Activated T-cell treated with anti-CD3 and anti-CD28 coated beads for 4 hours (primary cell): ENCODE results near the gene ETV3.
"Not testable (repeated sequence)": the region's sequence is repeated elsewhere in the genome, so short reads cannot be mapped to it uniquely, and the experiment has no call there.

Source experiments
- DNase-seq: peaks from one replicate; pipeline ENCODE4 v3.0.0-alpha.2; 2020

ETV3 gene

DNA sequence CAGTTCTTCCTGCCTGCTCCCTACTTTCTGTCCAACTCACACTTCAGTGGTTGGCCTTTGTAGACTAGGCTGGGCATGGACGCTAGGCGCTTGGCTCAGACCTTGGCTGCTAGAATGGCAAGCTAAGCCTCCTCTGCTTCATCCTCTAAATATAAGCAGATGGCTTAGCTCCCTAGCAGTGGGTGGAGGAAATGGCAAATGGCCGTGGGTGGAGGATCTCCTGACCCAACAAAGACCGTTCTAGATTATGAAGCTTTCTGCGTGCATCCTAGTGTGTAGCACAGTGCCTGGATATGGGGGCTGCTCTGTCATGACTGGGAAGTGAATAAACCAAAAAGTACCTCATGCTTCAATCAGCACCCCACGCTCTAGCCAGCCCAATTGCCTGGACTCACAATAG is 28.2 kb downstream of the ETV3 start:
- no peak for DNase-seq

DNA sequence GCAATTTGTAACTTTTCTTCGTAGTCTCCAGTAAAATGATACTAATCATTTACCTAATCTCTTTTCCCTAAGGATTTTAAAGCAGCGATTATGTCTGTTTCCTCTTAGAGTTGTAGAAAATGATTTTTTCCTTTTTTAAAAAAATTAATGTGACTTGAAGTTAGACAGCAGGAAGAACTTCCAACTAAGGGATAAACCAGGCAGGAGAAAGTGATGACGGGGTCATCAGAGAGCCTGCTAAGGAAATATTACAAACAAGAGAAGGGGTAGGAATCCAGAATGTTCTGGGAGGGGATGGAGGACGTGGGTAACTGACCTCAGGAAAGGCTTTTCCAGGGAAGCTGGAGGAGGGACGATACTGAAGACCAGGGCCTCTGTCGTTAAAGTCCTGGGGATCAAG is 29.7 kb downstream of the ETV3 start:
- no peak for DNase-seq

DNA sequence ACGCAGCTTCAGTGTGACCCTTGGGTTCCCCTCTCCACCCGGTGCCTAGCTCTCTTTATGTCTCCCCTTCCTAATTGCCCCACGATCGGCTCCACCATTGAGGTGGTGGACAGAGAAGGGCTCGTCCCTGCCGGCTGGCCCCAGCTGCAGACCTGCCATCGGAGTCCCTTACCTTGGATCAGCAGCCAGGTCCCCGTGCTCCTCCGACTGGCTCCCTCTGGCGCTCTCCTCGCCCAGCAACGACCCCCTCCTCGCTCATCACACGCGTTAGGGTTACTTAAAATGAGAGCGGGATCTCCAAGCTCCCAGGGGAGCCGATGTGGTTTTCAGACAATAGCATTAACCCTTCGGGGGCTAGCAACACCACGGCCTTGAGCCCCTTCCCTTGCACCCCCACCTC is 30.5 kb downstream of the ETV3 start:
- no peak for DNase-seq

DNA sequence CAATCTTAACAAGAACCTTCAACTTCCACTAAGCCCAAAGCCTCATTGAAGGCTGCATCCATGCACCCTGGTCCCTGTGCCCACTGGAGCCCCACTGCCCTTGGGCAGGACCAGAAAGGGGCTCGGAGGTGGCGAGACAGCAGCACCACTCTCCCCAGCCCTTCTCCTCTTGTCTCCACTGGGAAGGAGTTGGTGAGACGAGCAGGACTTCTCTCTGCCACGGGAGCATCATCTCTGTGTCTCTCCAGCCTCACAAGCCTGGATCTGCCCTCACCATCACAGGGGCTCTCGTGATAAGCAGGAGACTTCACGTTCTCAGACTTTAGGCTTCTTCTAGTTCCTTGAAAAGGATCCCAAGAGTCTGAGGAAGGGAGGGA is 31.4 kb downstream of the ETV3 start:
- DNase-seq: no peak

DNA sequence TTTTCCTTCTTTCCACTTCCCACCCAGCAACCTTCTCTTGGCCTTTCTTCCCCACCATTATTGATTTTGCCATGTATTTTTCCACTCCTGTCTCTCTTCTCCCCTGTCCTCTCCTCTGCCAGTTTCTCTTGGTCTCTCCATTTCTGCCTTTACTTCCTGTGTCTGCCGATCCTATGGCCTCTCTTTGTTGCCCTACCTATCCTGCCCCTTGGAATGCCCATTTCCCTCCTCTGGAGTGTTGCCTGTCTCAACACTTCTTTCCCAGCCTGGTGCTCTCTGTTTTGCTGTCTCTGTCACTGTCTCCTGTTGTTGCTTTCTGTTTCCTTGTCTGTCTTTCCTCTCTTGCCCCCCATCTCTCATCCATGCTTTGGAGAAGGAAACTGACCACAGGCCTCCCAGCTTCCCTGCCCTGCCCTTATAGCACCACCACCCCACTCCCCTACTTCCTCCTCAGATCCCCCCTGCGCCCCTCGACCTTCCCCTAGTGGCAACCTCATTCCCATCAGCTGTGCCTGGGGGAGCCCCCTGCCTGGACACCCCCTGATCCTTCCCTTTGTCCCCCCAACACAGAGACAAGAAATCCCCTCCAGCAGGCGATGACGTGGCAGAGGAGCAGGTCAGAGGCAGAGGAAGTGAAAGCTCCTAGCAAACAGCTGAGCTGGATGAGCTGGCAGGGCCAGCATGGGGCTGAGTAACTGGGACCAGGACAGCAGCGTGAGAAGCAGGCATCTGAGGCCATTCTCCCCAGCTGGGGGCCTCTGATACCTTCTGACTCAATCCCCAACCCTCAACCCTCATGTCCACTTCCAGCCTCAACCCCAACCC is 32.0 kb downstream of the ETV3 start:
- DNase-seq: no peak

DNA sequence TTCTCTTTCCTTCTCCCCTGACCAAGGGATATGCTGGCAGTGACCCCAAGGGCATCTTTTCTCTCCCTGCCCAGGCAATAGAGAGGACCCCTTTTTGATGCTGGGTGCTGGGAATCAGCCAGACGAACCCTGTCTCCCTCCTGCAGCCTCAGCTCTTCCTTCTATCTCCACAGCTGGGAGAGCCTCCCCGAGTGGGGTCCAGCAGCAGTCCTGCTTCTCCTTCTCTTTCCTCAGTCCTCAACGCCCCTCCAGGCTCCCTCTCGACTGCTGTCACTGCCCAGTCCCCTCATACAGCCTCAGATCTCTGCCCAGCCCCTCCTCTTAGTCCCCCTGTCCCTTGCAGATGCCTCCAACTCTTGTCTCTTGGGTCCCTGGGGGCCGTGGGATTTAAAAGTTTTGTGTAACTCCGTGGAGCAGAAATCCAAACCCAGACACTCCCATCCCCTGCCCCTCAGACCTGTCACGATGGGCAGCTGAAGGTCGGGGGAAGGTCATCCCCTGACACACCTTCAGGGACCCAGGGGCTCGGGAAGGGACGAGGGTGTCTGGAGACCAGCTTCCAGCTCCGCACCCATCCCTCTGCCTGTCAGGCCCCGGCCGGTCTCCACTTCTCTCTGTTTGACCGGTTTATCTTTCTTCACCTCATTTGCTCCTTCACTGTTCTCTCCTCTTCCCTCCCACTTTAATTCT is 32.8 kb downstream of the ETV3 start:
- no peak for DNase-seq

DNA sequence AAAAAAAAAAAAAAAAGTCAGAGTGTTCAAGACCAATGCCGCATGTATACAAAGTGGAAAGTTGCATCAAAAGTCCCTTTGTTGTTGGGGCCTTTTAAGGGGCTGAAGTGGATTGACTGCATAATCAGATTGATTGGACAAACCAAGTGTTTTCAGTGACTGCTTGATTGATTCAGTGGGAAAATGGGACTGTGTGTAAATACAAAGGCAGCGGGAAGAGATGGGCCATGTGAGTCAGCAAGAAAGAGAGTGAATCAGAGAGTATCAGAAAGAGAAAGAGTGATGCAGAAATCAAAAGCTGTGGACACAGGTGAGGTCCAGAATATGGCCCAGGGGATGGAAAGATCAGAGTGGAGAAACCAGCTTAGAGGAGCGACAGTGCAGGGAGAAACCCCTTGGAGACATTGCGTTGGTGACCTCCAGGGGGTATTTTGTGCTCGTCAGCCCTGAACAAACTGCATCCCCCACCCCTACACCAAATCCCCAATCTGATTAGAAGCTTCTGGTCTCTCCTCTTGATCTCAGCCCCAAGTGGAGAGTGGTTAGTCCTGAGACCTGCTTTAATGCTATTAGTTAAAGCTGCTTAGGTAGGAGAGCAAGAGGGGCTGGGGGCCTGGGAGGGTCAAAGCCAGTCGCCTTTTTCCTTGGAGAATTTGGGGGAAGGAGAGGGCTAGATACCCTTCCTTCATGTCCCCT is 33.4 kb downstream of the ETV3 start:
- no peak for DNase-seq

DNA sequence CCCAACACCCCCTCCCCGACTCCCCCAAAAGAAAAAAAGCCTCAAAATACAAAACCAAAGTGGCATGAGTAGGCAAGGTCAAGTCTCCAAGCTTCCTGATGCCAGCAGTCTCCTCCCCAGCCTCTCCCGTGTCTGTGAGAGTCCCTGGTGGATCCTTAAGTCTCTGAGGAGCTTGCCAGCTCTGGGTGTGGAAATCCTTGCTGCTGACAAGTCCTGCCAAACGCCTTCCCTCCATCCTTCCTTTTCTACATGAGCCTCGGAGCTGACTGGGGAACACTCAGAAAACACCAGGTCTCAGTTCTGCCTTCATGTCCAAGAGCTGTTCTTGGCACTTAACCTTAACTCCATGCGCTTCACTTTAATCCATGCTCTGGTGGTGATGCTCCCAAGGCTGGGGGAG is 34.9 kb downstream of the ETV3 start:
- no peak for DNase-seq

DNA sequence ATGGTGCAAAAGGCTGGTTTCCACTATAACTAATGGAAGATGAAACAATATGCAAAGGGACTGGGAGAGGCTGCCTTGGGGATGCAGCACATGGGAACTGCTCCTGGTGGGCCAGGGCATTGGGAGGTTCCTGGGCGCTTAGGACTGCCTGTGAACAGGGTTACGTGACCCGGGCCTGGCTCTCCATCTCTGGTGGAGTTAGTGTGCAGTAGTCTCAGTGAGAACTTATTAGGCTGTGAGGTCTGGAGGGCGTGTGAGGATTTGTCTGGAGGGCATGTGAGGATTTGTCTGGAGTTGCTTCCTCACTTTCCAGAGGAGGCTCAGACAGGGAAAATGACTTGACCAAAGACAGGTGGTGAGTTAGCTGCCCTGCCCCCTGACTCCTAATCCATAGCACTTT is 37.0 kb downstream of the ETV3 start:
- DNase-seq: no peak

DNA sequence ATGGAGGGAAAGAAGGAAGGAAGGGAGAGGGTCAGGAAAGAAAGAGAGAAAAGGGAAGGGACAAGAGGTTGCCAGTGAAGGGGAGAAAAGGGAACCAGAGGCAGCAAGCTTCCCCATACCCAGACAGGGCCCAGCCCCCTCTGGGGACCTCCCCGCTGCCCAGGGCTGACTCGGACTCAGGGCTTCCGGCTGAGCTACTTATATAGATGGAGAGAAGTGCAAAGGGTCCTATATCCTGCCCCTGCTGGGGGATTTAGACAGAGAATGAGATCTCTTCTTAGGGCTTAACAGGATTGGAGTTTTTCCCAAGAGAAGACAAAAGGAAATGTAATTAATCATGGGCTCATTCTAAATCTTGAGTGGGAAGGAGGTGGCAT is 38.6 kb downstream of the ETV3 start, which contains the start of gene ETV3L:
Gene ETV3L (minus strand): TSS at position 176 of the 377 bp plus-strand sequence. CDS start 285 bp downstream, outside the sequence.
- DNase-seq: no peak

DNA sequence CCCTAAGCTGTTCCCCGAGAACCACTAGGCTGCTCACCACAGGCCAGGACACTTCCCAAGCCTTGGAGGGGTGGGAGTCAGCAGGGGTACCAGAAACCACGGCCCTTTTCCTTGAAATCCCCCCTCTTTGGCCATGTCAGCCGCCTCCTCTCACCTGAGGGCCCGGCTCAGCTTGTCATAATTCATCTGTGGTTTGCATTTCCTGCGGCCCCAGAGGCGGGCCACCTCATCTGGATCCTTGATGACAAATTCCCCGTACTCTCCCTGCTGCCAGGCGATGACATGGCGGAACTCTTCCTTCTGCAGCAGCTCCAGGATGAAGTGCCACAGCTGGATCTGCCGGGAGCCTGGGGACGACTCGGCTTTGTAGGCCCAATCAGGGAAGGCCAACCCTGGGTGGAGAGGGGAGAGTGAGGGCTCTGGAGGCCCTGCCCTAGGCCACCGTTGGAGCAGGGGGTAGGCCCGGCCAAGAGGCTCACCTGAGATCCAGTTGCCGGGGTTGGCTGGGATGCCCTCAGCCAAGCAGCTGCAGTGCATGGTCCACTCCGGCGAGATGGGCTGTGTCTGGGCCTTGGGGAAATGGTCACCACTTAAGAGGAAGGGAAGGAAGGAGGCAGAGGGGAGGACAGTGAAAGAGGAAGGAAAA is 39.1 kb downstream of the ETV3 start:
- not testable (repeated sequence) for DNase-seq

DNA sequence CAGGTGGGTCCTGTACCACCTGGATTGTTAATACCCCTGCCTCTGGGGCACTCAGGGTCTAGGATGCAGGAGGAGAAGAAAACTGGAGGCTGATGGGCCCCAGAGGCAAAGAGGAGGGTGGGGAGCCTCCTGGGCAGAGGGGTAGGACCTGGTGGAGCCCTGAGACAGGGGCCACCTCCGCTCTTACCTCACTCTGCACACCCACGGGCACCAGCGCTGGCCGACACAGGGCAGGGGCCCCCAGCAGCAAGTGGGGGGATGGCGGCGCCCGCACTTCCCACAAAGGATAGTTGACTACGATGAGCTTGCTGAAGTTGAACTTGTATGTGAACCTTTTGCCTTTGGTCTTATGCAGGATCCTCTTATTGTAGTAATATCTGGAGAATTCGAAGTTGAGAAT is 39.7 kb downstream of the ETV3 start:
- no peak for DNase-seq

DNA sequence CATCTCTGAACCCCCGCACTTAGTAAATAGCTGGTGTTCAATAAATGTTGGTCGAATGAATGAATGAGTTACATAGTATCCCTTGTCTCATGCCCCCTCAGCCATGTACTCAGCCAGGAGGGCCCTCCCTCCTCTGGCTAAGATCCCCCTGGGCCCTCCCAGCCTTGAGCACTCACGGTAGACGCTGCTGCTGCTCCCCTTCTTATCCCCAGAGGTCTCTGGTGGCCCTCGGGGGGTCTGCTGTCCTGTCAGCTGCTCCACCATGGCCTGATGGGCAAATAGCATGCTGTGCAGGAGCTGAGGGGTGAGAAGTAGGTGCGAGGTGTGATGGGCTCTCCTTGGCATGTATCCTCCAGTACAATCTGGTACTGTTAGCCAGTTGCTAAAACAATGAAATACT is 40.5 kb downstream of the ETV3 start:
- no peak for DNase-seq

DNA sequence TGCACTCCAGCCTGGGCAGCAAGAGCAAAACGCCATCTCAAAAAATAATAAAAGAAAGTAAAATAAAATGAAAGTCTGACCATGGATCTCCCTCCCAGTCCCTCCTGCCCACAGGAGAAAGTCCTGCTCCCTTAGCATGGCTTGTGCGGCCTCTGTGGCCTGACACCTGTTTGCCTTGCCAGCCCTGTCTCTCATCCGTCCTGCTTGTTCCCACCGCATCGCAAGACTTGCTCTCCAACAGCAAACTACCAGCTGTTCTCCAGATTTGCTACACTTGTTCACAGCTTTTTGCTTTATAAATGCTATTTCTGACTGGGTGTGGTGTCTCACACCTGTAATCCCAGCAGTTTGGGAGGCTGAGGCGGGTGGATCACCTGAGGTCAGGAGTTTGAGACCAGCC is 41.3 kb downstream of the ETV3 start:
- DNase-seq: no peak

DNA sequence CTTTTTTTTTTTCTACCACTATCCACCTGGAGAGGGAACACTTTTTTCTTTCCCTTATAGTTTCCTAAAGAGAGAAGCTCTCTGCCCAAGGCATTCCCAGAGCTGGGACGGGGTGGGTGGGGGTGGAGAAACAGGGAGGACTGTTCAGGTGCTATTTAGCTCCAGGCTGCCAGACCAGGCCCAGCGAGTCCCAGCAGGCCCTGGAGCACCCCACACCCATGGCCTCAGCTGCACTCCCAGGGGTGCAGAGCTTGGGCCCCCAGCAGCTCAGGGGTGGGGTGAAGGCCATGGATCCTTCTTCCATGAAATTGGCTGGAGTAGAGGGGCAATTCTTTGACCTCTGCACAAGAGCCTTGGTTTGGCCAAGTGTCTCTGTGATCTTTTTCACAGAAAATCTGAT is 42.6 kb downstream of the ETV3 start:
- DNase-seq: no peak

DNA sequence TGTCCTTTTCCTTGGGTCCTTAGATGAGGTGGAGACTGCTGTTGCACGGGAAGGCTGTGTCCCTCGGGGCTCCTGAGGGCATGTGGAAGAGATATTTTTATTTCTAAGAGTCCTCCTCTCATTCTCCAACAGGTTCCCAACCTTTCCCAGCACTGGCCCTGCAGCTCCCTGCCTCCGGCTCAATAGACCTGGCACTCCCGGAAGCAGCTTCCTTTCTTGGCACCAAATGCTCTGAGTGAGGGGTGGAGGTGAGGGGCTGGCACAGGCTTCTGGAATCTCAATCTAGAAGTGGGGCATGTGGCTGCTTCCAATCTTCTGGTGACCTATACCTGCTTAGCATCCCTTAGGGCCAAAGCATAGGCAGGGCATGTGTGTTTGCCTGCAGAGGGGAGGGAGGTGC is 43.1 kb downstream of the ETV3 start:
- DNase-seq: no peak

DNA sequence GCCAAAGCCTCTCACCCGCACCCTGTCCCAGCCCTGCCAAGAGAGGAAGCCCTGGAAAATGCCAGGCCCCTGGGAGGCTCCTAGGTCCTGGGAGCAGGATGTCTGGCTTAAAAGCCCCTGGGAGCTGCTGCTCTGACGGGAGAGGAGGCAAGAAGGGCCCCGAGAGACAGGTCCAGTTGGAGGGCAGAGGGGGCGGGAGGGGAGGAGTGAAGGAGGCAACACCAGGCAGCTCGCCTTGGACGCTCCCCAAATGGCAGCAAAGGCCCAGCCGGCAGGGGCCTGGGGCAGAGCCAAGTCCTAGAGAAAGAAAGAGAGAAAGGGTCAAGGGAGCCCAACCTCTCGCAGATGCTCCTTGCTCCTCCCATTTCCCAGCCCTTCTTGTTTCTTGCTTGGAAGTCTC is 45.4 kb downstream of the ETV3 start:
- DNase-seq: no peak

DNA sequence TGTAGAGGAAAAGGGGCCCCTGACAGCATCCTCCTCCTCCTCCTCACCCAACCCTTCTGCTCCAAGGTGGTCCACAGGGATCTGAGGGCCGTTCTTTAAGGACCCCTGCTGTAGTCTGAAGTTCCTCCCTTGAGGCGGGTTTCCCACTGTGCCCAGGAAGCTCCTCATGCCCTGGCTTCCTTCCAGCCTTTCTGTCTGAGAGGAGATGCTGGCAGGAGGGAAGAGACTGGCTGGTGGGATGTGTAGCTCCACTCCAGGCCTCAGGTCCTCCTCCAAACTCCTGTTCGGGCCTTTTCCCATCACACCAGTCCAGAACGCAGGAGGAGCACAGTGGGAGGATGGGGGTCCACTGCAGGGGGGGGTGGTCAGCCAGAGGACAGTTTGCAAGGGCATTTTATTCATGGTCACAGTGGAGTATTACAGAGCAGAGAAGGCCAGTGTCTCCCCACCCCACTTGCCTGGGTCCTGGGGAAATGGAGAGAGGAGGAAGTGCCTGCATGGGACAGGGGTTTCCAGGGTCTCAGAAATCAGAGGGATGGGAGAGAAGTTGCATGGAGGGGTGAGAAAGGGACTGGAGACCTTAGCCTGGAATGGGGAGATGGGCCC is 46.4 kb downstream of the ETV3 start:
- no peak for DNase-seq

DNA sequence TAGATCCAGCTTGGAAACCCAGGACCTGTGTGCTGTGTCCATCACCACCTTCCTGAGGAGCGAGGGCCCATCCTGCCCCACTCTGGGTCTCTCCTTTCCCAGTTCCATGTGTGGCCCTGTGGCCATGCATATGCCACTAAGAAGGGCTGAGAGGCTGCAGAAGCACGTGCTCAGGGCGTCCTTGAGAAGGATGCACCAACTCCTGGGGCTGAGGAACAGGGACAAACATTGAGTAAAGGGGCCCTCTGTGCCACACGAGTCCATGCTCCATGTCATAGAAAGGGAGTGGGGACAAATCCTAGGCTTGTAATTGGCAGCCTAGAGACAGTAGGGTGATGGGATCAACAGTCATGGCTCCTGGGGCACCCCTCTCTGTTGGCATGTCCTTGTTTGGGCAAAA is 47.0 kb downstream of the ETV3 start:
- DNase-seq: no peak

DNA sequence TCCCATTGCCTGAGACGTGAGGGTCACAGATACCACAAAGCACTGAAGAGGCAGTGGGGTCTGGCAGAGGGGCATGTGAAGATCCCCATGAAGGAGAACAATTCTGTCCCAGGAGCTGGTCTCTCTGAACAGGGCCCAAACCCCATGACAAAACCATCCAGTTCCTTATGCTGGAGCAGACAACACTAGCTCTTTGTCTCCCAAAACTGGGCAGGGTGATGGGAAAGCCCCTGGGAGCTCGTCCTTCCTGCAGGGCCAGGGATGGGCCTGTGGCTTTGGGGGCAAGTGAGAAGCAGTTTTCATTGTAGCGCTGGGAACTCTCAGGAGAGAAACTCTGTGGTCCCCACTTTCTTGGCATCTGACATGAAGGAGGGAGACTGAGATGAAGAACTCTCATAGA is 47.4 kb downstream of the ETV3 start:
- DNase-seq: no peak

DNA sequence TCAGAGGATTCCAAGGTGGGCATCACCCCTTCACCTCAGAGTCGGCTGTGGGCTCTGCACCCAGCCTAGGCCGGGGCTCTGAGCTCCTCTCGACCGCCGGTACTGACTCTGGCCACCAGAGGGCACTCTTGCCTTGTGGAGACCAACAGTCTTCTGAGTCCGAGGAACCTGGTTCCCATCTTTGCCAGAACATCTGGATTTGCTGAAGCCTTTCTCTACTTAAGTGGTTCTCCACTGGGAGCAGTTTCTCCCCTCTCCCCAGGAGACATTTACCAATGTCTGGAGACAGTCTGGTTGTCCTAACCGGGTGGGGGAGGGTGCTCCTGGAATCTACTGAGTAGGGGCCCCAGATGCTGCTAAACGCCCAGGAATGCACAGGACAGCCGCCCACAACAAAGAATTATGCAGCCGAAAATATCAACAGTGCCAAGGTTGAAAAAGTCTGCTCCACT is 48.0 kb downstream of the ETV3 start:
- peak; percentile 86 for DNase-seq

DNA sequence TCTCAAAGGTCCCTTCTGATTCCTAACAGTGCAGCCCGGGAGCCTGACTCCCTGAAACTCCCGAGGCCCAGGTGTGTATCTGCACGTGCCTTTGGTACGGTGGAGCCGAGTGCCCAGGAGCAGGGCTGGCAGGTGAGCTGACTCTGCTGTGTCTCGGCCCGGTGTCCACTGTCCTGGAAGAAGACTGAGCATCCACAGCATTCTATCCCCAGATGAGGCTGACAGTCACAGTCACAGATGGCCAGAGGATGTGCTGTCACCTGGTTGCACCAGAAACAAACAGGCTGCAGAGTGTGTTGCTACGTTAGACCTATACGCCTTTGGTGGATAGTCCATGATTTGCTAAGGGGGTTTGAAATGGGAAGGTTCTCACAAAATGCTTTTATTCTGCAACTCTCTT is 48.4 kb downstream of the ETV3 start:
- no peak for DNase-seq

DNA sequence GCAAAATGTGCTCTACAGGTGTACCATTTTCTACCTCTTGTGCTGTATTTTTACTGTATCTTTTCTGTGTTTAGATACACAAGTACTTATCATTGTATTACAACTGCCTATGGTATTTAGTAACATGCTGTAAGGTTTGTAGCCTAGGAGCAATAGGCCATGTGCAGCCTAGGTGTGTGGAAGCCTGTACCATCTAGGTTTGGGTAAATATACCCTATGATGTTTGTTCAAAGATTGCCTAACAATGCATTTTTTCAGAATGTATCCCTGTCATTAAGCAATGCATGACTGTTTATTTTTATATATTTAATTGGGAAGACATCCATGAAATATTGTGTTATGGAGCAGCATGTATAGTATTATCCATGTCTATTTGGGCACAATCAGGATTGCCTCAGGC is 49.6 kb downstream of the ETV3 start:
- no peak for DNase-seq
